HL-60 (cell line): ENCODE results near the gene OR2D3.

Experiments
- POLR2AphosphoS5 ChIP-seq: IDR thresholded peaks from 2 replicates; pipeline ENCODE4 v1.6.1; 2012; ENCODE audit warnings: low read depth
- SPI1 ChIP-seq: IDR thresholded peaks from 2 replicates; pipeline ENCODE4 v1.6.1; 2012; ENCODE audit warnings: low read depth, mild to moderate bottlenecking, borderline replicate concordance
- TF ChIP-seq, protein P1 (sequence below): IDR thresholded peaks from 2 replicates; pipeline ENCODE4 v1.6.1; 2012; ENCODE audit warnings: low read depth; ENCODE audit not compliant: insufficient replicate concordance
- TF ChIP-seq, protein P2 (sequence below): IDR thresholded peaks from one replicate; pipeline ENCODE4 v1.5.1; 2011; ENCODE audit warnings: low read length, control low read depth, inconsistent platforms; ENCODE audit not compliant: insufficient read depth

DNA sequence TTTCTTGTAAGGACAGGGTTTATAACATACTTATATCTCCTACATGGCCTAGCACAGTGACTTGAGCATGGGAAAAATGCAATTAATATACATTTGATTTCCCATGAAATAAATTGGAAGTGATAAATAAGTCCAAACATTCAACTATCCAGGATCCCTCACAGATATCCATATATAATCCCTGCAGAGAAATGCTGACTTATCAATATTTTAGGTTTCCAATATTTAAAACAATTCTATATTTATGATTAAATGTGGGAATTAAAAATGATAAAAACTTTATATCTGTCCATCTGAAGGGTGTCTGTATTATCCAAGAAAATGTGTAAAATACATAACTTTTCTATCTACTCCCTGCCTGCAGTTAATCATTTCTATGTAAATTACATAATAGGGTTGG lies 38.1 kb upstream of the OR2D3 start:
- TF ChIP-seq, protein P1, sequence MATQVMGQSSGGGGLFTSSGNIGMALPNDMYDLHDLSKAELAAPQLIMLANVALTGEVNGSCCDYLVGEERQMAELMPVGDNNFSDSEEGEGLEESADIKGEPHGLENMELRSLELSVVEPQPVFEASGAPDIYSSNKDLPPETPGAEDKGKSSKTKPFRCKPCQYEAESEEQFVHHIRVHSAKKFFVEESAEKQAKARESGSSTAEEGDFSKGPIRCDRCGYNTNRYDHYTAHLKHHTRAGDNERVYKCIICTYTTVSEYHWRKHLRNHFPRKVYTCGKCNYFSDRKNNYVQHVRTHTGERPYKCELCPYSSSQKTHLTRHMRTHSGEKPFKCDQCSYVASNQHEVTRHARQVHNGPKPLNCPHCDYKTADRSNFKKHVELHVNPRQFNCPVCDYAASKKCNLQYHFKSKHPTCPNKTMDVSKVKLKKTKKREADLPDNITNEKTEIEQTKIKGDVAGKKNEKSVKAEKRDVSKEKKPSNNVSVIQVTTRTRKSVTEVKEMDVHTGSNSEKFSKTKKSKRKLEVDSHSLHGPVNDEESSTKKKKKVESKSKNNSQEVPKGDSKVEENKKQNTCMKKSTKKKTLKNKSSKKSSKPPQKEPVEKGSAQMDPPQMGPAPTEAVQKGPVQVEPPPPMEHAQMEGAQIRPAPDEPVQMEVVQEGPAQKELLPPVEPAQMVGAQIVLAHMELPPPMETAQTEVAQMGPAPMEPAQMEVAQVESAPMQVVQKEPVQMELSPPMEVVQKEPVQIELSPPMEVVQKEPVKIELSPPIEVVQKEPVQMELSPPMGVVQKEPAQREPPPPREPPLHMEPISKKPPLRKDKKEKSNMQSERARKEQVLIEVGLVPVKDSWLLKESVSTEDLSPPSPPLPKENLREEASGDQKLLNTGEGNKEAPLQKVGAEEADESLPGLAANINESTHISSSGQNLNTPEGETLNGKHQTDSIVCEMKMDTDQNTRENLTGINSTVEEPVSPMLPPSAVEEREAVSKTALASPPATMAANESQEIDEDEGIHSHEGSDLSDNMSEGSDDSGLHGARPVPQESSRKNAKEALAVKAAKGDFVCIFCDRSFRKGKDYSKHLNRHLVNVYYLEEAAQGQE, result no peak
- TF ChIP-seq SPI1, result no peak
- TF ChIP-seq, protein P2, sequence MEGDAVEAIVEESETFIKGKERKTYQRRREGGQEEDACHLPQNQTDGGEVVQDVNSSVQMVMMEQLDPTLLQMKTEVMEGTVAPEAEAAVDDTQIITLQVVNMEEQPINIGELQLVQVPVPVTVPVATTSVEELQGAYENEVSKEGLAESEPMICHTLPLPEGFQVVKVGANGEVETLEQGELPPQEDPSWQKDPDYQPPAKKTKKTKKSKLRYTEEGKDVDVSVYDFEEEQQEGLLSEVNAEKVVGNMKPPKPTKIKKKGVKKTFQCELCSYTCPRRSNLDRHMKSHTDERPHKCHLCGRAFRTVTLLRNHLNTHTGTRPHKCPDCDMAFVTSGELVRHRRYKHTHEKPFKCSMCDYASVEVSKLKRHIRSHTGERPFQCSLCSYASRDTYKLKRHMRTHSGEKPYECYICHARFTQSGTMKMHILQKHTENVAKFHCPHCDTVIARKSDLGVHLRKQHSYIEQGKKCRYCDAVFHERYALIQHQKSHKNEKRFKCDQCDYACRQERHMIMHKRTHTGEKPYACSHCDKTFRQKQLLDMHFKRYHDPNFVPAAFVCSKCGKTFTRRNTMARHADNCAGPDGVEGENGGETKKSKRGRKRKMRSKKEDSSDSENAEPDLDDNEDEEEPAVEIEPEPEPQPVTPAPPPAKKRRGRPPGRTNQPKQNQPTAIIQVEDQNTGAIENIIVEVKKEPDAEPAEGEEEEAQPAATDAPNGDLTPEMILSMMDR, result no peak
- no peak for TF ChIP-seq POLR2AphosphoS5
